Mesothelial cell of epicardium (in vitro differentiated cells): ENCODE results near the gene ADAMTS12. TPM values are rescaled to one million over a fixed set of nuclear protein-coding genes. Genes with fewer than 3 reads are reported as not detected.

Experiments
- DNase-seq, 2 experiments: peaks; one replicate each; pipeline ENCODE4 v3.0.0; 2021; ENCODE audit warnings: low spot score in 2 of 2; ENCODE audit not compliant: unreplicated experiment in 2 of 2
- H3K27ac Mint-ChIP-seq: 2 replicates; pipeline ENCODE4 v1.8.0; 2021; ENCODE audit warnings: mixed read lengths
- H3K27me3 Mint-ChIP-seq: 2 replicates; pipeline ENCODE4 v1.8.0; 2021; ENCODE audit warnings: low read depth, mixed read lengths
- H3K36me3 Mint-ChIP-seq: 2 replicates; pipeline ENCODE4 v1.8.0; 2021; ENCODE audit warnings: mixed read lengths
- H3K4me1 Mint-ChIP-seq: 2 replicates; pipeline ENCODE4 v1.8.0; 2021; ENCODE audit warnings: mixed read lengths
- H3K4me3 Mint-ChIP-seq: 2 replicates; pipeline ENCODE4 v1.8.0; 2021; ENCODE audit warnings: mild to moderate bottlenecking, moderate library complexity, mixed read lengths
- H3K9me3 Mint-ChIP-seq: 2 replicates; pipeline ENCODE4 v1.8.0; 2021; ENCODE audit warnings: mixed read lengths
- CTCF ChIP-seq: fragments of 200-600 bp; sonication (generic); IDR thresholded peaks from one replicate; pipeline ENCODE4 v1.5.0; 2021; ENCODE audit warnings: antibody characterized with exemption; ENCODE audit not compliant: unreplicated experiment
- total RNA-seq: library from RNA; stranded (reverse); gene quantifications from 3 replicates; pipeline ENCODE4 v1.2.1, GENCODE V29; 2021

ADAMTS12 gene
- total RNA-seq, 1 donor from 2014 or later: 14.0 TPM

GRCh38 chr5:33735072-33735471 is 156.7 kb downstream of the ADAMTS12 start:
- H3K27me3 Mint-ChIP-seq: no peaks in the 10 kb centered on the region
- H3K9me3 Mint-ChIP-seq: no peaks in the 10 kb centered on the region
- H3K27ac Mint-ChIP-seq: no peak overlapping the region
- no peak for DNase-seq
- H3K4me1 Mint-ChIP-seq: peaks cover 5% of the 10 kb centered on the region
- H3K4me3 Mint-ChIP-seq: no peak overlapping the region
- H3K36me3 Mint-ChIP-seq: no peaks in the 10 kb centered on the region
- no peak for TF ChIP-seq CTCF

GRCh38 chr5:33734537-33734936 is 157.3 kb downstream of the ADAMTS12 start:
- Mint-ChIP-seq H3K36me3 (no peaks in the 10 kb centered on the region), H3K27ac (no peak overlapping the region), H3K4me1 (peaks cover 5% of the 10 kb centered on the region), H3K27me3 (no peaks in the 10 kb centered on the region), H3K4me3 (no peak overlapping the region), H3K9me3 (no peaks in the 10 kb centered on the region)
- no peak for DNase-seq
- no peak for TF ChIP-seq CTCF

DNA sequence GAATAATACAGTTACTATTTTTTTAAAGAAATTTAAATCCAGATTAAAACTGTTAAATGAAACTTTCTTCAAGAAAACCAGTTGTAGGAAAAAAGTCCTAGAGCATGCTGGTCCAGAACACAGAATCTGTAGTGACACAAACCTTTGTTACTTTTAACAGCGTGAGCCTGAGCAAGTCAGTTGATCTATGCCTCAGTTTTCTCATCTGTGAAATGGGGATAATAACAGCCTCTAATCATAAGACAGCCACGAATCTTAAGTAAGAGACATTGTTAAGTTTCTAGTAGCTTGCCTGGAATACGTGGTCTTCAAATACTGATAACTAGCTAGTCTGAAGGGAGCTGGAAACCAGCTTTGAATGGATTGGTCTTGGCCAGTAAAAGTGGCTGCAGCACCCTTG is 158.6 kb downstream of the ADAMTS12 start:
- Mint-ChIP-seq H3K27ac (no peak overlapping the region), H3K27me3 (no peaks in the 10 kb centered on the region), H3K4me1 (peaks cover 5% of the 10 kb centered on the region), H3K9me3 (no peaks in the 10 kb centered on the region), H3K4me3 (no peak overlapping the region), H3K36me3 (no peaks in the 10 kb centered on the region)
- no peak for DNase-seq
- TF ChIP-seq CTCF: no peak

GRCh38 chr5:33726422-33727165 is 165.2 kb downstream of the ADAMTS12 start:
- TF ChIP-seq CTCF: no peak
- no peaks in the 10 kb centered on the region for H3K9me3 Mint-ChIP-seq
- H3K27ac Mint-ChIP-seq: no peak overlapping the region
- H3K4me1 Mint-ChIP-seq: no peaks in the 10 kb centered on the region
- H3K36me3 Mint-ChIP-seq: no peaks in the 10 kb centered on the region
- no peaks in the 10 kb centered on the region for H3K27me3 Mint-ChIP-seq
- H3K4me3 Mint-ChIP-seq: no peak overlapping the region
- DNase-seq: no peak

DNA sequence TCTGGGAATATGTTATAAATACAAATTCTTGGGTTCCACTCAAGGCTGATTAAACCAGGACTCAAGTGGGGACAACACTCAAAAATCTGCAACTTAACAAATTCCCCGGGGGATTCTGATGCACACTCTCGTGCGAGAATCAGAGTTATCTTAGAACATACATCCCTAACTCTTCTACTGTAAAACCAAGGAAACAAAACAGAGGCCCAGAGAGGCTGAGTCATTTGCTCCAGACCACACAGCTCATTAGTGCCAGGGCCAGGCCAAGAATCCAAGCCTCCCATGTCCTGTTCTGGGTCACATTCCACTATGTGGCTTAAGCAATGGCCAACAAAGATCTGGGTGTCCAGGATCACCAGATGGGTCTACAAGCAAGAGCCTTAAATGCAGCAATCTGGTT is 166.0 kb downstream of the ADAMTS12 start:
- Mint-ChIP-seq H3K36me3 (no peaks in the 10 kb centered on the region), H3K4me1 (no peaks in the 10 kb centered on the region), H3K4me3 (no peak overlapping the region), H3K27ac (no peak overlapping the region), H3K27me3 (no peaks in the 10 kb centered on the region), H3K9me3 (no peaks in the 10 kb centered on the region)
- DNase-seq: no peak
- TF ChIP-seq CTCF: no peak
